Cortex of kidney (tissue), 1 donor: ENCODE results near the gene PHETA2.

Experiments used
- DNase-seq: peaks from one replicate; lab custom pipeline; 2025; lab: John Stamatoyannopoulos, UW

The PHETA2 gene

DNA sequence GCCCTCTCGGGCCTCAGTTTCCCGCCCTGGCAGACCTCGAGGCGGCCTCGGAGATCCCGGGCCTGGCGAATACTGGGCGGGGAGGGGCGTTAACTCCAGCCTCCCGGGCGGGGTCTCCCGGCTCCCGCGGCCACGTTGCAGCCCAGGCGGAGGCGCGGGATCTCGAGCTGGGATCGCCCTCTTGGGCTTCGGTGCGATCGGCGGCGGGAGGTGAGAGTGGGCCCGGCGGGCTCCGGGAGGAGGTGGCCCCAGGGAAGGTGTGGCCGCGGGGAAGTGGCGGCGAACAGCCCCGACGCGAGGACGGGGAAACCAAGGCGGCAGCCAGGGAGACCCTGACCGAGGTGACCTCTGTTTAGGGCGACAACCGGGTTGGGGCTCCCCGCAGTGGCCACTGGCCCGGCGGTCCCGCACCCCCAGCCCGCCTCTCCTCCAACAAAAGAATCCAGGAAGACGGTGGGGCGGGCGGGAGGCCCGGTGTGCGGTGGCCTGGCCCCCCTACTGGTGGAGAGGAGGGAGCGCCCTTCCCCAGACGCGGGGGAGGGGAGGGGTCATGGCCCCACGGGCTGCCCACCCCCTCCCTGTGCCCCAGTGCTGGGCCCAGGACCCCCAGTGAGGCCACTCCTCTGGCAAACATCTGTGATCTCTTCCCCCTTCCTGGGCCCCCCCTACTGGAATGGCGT lies at the start of gene PHETA2:
TSS of gene PHETA2 (plus strand) at position 117 of the 680 bp plus-strand sequence. CDS start 3,046 bp downstream, outside the sequence.
- no peak for DNase-seq

GRCh38 chr22:42025421-42025820 lies 48.6 kb upstream of the PHETA2 start:
- DNase-seq = no peak

DNA sequence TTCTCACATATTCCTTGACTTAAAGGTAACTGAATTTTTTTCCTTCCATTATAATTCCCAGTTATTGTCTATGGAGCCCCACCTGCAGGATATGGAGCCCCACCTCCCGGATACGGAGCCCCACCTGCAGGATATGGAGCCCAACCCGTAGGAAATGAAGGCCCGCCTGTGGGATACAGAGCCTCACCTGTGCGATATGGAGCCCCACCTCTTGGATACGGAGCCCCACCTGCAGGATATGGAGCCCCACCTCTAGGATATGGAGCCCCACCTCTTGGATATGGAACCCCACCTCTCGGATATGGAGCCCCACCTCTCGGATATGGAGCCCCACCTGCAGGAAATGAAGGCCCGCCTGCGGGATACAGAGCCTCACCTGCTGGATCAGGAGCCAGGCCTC lies 47.3 kb upstream of the PHETA2 start:
- DNase-seq = no peak

DNA sequence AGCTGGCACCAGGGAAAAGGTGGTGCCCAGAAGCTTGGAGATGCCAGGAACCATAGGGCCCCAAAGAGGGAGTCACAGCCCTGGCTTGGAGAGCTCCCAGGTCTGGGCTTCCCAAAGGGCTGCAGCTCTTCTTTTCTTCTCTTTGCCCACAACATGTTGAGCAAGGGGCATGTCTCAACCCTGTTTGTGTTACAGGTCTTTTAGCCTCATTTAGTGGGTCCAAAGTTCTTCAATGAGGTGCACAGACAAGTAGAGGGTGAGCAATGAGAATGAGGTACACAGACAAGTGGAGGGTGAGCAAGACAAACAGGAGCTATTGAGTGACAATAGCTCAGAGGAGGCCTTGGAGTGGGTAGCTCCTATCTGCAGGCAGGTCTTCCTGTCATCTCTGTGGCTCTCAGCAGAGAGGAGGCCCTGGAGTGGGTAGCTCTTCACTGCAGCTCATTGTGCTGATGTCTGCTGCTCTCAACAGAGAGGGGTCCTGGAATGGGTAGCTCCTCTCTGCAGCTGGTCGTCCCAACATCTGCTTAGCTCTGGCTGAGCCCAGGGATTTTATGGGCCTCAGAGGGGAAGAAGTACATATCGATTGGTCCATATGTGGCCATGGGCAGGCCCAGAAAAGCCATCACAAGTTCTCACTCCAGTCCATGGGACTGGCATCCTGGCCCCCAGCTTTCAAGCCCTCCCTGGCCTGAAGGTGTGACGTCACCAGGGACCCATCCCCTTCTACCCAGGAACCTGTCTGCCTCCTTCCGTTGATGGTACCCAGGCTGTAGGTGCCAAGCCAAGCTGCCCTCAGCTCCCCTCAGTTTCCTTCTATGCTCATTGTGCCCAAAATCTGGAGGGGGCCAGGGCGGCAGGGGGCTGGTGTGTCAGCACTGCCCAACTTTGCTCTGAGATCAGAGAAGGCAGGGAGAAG lies 40.5 kb upstream of the PHETA2 start:
- no peak for DNase-seq

GRCh38 chr22:42035256-42035655 lies 38.8 kb upstream of the PHETA2 start:
- no peak for DNase-seq

GRCh38 chr22:42039271-42039670 lies 34.8 kb upstream of the PHETA2 start:
- no peak for DNase-seq

DNA sequence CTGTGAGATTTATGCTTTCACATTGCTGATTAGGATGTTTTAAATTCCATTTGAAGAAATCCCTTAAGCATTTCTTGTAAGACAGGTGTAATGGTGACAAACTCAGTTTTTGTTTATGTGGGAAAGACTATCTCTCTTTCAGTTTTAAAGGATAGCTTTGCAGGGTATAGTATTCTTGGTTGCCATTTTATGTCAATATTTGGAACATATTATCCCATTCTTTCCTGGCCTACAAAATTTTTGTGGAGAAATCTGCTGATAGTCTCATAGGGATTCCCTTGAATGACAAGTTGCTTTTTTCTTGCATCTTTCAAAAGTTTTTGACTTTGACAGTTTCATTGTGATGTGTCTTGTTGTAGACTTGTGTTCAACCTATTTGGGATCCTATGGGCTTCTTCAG lies 32.3 kb upstream of the PHETA2 start:
- no peak for DNase-seq

DNA sequence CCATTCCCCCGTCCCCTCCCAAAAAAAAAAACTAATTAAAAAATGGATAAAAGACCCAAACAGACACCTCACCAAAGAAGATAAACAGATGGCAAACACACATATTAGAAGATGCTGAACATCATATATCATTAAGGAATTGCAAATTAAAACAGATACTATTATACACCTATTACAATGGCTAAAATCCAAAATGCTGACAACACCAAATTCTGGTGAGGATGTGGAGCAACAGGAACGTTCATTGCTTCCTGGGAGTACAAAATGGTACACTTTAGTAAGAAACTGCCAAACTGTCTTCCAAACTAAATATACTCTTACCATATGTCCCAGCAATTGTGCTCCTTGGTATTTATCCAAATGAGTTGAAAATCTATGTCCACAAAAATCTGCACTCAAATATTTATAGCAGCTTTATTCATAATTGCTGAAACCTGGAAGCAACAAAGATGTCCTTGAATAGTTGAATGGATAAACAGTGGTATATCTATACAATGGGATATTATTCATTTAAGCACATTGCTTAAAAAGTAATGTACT lies 23.3 kb upstream of the PHETA2 start:
- DNase-seq = no peak

DNA sequence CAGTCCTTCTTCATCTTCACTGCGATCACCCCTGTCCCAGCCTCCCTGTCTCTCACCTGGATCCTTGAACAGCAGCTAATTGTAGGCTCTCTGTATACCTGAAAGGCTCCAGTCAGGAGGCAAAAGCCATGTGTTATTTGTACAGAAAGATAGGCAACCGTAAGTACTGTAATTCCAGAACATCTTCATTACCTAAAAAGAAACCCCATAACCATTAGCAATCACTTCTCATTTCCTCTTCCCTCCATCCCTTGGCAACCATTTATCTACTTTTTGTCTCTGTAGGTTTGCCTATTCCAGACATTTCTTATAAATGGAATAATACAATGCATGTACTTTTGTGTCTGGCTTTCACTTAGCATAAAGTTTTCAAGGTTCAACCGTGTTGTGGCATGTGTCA lies 21.3 kb upstream of the PHETA2 start:
- DNase-seq = no peak

GRCh38 chr22:42056757-42057511 lies 17.1 kb upstream of the PHETA2 start:
- no peak for DNase-seq

GRCh38 chr22:42060489-42060888 lies 13.6 kb upstream of the PHETA2 start:
- no peak for DNase-seq

DNA sequence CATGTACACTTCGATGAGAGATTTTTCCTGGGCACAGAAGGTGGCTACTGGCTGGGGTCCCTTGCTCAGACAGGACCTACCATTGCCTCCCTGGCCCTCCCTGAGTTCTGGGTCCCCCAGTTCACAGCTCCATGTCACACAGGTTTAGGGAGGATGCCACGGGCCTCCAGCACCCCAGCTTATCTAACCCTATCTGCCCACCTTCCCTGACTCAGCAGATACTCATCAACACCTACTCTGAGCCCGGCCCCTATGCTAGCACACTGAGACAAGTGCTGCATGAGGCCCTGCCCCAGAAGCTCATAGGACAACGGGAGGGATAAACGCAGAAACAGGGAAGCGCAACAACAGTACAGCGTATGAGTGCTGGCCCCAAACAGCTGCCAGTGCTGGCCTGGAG lies 13.0 kb upstream of the PHETA2 start:
- DNase-seq = no peak

DNA sequence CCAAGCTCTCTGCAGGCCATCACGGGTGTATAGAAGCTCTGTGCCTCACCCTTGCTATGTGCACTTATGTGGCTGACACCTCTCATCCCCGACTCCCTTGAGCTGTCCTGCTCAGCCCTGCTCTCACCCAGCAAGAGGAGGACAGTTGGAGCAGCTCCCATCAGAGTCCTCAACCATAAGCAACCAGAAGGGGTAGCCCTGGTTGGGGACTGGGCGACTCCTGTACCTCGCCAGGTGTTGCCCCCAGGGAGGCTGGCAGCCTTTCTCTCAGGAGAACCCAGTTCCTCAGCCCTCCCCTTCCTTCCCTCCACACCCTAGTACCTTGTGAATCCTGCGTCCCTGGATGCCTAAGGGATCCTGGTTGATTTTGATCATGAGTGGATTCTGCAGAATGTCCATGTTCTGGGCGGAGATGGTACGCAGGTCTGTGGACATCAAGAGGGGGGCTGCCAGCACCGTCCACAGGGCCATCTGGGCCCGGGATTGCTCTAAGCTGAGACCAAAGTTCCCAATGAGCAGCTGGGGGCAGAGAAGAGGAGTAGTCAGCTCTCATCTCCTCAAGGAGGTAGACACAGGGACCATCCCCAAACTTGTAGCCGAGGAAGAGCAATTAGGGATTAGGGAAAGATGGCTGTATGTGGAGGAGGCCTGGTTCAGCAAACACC lies 11.4 kb upstream of the PHETA2 start:
- no peak for DNase-seq

- DNase-seq = no peak
Measured at GRCh38 chr22:42064629-42065028, 9.4 kb upstream of the PHETA2 start.

- no peak for DNase-seq
Measured at GRCh38 chr22:42065438-42066125, 8.5 kb upstream of the PHETA2 start.

- no peak for DNase-seq
Measured at GRCh38 chr22:42066126-42066761, 7.8 kb upstream of the PHETA2 start.

DNA sequence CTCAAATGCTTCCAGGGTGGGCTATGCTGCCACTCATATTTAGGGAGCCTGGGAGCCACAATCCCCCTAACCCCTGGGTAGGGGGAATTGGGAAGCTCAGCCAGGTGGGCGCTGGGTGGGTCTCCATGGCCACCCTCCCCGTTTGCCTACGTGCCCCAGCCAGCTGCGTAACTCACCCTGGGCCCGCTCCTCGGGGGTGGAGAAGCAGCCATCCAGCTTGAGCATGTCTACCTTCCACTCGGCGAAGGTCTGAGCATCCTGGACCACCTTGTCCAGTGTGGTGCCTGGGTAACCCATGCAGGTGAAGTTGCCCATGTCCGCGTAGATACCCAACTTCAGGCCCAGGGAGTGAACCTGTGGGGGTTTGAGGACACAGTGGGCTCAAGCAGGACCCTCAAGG lies 7.1 kb upstream of the PHETA2 start:
- no peak for DNase-seq

- DNase-seq = no peak
Measured at GRCh38 chr22:42067671-42068251, 6.3 kb upstream of the PHETA2 start.

DNA sequence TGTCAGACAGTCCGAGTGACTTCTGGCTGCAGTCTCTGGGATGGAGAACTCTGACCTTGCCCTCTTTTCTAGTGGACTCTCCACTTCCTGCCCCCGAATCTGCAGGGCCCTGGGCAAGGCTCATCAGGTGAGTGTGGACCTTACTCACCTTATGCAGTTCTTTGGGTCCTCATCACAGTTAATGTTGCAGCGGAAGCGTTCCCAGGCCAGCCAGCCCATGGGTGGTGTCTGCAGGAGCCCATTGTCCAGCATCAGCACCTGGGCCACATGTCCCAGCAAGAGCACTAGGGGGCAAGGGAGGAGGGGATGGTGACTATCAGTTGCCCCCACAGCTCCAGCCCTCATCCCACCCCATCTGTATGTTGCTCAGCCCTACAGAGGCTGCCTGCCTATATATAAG lies 5.8 kb upstream of the PHETA2 start:
- no peak for DNase-seq

DNA sequence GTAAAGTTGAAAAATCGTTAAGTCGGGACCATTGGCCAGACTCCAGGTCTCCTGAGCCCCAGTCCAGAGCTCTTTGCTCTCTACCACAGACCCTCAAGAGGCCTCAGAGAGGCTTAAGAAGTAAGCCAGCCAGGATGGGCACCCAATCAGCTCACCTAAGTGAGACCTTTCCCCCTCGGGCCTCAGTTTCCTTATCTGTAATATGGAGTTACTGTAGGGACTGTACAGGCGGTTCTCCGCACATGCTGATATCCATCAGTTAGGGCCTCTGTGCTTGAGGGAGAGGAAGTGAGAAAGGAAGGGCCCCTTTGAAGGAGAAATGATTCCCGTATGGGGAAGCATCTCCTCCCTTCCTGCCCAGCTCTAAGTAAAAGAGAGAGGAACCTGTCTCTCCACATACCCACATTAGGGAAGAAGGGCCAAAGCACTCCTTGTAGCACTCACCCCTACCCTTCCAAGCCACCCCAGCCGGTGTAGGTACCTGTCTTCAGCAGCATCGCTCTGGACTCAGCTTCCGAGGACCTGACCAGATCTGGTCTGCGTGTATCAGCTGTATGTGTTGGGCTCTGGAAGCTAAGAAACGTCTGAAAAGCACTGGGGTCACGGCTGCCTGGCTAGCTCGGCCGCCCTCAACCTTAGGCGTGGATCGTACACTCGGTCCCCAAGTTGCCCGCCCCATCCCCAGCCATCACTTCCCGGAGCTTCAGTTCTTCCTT lies 4.1 kb upstream of the PHETA2 start:
- no peak for DNase-seq
